PC-3 (cell line): ENCODE data around the gene NEU4. TPM values are rescaled to one million over a fixed set of nuclear protein-coding genes. Genes with fewer than 3 reads are reported as not detected.
A peak's percentile ranks its signal among the peaks of the same experiment; 100 is the strongest.

Source experiments
- ATAC-seq: fragments of 200-7000 bp; cut with Tn5 transposase; 2 replicates; pipeline ENCODE4 v1.9.1; 2020; ENCODE audit warnings: mild to moderate bottlenecking, moderate library complexity
- BruUV-seq: library from RNA; stranded (reverse); fragments of 400-500 nt; replicated peaks from 2 replicates; lab custom pipeline; 2021; lab: Mats Ljungman, UMichigan
- CTCF ChIA-PET: fragments of 300-600 bp; sonication (Branson Sonifier 250); formaldehyde crosslinking; loops from one replicate; lab custom pipeline; 2022; ENCODE audit warnings: antibody characterized with exemption; lab: Charles Lee
- POLR2A ChIA-PET: fragments of 300-600 bp; sonication (Branson Sonifier 250); formaldehyde crosslinking; loops from one replicate; lab custom pipeline; 2022; ENCODE audit warnings: antibody characterized with exemption; ENCODE audit not compliant: unreplicated experiment; lab: Charles Lee
- DNase-seq: peaks from one replicate; pipeline ENCODE4 v3.0.0-alpha.2; 2015
- H2AFZ ChIP-seq: fragments of 300-600 bp; sonication (generic); 2 replicates; pipeline ENCODE4 v1.6.0; 2016; ENCODE audit warnings: antibody characterized with exemption, low read length
- H3F3A ChIP-seq: fragments of 300-600 bp; sonication (generic); one replicate; pipeline ENCODE4 v1.6.0; 2017; ENCODE audit warnings: antibody characterized with exemption, low read length, control low read depth, mild to moderate bottlenecking; ENCODE audit not compliant: unreplicated experiment
- H3K27ac ChIP-seq: fragments of 300-600 bp; sonication (generic); 2 replicates; pipeline ENCODE4 v1.5.1; 2016; ENCODE audit warnings: mild to moderate bottlenecking, low read length
- H3K27me3 ChIP-seq: fragments of 300-600 bp; sonication (generic); 2 replicates; pipeline ENCODE4 v1.6.1; 2016; ENCODE audit warnings: low read length, mixed read lengths
- H3K36me3 ChIP-seq: fragments of 300-600 bp; sonication (generic); 2 replicates; pipeline ENCODE4 v1.6.1; 2016; ENCODE audit warnings: low read depth, mixed run types, low read length, mixed read lengths
- H3K4me1 ChIP-seq: fragments of 300-600 bp; sonication (generic); 2 replicates; pipeline ENCODE4 v1.5.1; 2016; ENCODE audit warnings: low read length; ENCODE audit not compliant: insufficient read depth
- H3K4me2 ChIP-seq: fragments of 300-600 bp; sonication (generic); 2 replicates; pipeline ENCODE4 v1.6.0; 2016; ENCODE audit warnings: low read length
- H3K4me3 ChIP-seq: fragments of 300-600 bp; sonication (generic); 2 replicates; pipeline ENCODE4 v1.5.1; 2016; ENCODE audit warnings: mild to moderate bottlenecking, low read length, mixed read lengths
- H3K79me2 ChIP-seq: fragments of 300-600 bp; sonication (generic); 2 replicates; pipeline ENCODE4 v1.6.1; 2017; ENCODE audit warnings: low read length, mixed read lengths
- H3K9ac ChIP-seq: fragments of 300-600 bp; sonication (generic); 2 replicates; pipeline ENCODE4 v1.6.0; 2016; ENCODE audit warnings: mild to moderate bottlenecking, low read length
- H3K9me2 ChIP-seq: fragments of 300-600 bp; sonication (generic); replicated peaks from 2 replicates; pipeline ENCODE4 v1.6.1; 2016; ENCODE audit warnings: mixed run types, low read length, mixed read lengths
- H3K9me3 ChIP-seq: fragments of 300-600 bp; sonication (generic); 2 replicates; pipeline ENCODE4 v1.6.1; 2016; ENCODE audit warnings: low read length, mixed read lengths
- H4K20me1 ChIP-seq: fragments of 300-600 bp; sonication (generic); 2 replicates; pipeline ENCODE4 v1.6.1; 2016; ENCODE audit warnings: low read length, mixed read lengths
- EZH2 ChIP-seq: fragments of 300-600 bp; sonication (generic); IDR thresholded peaks from one replicate; pipeline ENCODE4 v1.6.1; 2017; ENCODE audit warnings: antibody characterized with exemption, mild to moderate bottlenecking, low read length; ENCODE audit not compliant: unreplicated experiment
- EZH2phosphoT487 ChIP-seq: fragments of 300-600 bp; sonication (generic); IDR thresholded peaks from 2 replicates; pipeline ENCODE4 v1.6.1; 2018; ENCODE audit warnings: mild to moderate bottlenecking, antibody characterized with exemption, low read length, borderline replicate concordance
- intact Hi-C: fragments of 100-400 bp; cut with micrococcal nuclease; formaldehyde crosslinking; loops from 2 replicates; pipeline ENCODE4 v1.9.0; 2023
- total RNA-seq: library from RNA; depleted of rRNA; stranded (reverse); fragments of >200 nt; gene quantifications from 2 replicates; pipeline ENCODE4 v1.2.3, GENCODE V29; 2014
- TF ChIP-seq, protein P1 (sequence below): fragments of 300-600 bp; sonication (generic); conservative IDR thresholded peaks from 2 replicates; pipeline ENCODE4 v1.5.1; 2017; ENCODE audit warnings: antibody characterized with exemption, low read depth, mild to moderate bottlenecking, low read length

Gene NEU4
- total RNA-seq, 1 experiment from 2014 or later: not detected

DNA sequence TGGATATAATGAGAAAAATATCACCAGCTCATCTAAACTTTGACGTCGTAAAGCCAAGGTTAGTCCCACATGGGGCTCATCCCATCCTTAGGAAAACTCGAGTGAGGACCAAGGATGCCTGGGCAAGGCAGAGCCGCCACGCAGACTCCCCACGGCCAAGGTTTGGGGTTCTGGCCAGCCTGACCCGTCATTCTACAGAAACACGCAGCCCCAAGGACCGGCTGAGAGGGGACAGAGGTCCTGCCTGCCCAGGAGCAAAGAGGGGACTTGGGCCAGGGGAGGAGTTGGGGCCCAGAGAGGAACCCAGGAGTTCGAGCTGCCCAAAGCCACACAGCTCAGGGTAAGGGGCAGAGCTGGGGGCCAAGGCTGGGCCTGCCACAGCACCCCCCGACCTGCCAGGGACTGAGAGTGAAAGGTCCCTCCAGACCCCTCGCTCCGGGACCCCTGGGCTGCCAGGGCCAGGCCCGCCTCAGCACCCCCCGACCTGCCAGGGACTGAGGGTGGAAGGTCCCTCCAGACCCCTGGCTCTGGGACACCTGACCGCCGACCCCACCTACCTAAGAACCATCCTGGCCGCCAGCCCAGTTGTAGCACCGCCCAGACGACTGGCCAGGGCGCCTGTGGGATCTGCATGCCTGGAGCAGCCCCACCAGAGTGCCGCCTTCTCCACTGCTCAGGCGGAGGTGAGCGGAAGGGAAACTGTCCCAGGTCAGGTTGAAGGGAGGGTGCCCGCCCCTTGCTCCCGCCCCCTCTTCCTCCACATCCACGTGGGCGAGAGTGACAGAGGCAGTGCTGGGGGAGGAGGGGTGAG, 49.4 kb downstream of the NEU4 start, which contains the start of gene PDCD1:
Gene PDCD1, minus strand, starts transcription at position 689 of the 811 bp plus-strand sequence. Its CDS starts 56 bp downstream, at position 633.
- POLR2A ChIA-PET: no interaction called here
- Histone ChIP-seq H3F3A (no peaks in the 10 kb centered on the region), H3K9ac (no peak within 1 kb of the TSS), H4K20me1 (no peaks in the 10 kb centered on the region), H3K9me2 (no peaks in the 10 kb centered on the region), H2AFZ (peak within 1 kb of the TSS; percentile 51), H3K9me3 (no peaks in the 10 kb centered on the region), H3K4me3 (peak within 1 kb of the TSS; percentile 55), H3K79me2 (no peaks in the 10 kb centered on the region), H3K27me3 (no peaks in the 10 kb centered on the region), H3K4me1 (no peaks in the 10 kb centered on the region; the same call in 1 of the 2 replicates), H3K27ac (no peak within 1 kb of the TSS), H3K36me3 (no peaks in the 10 kb centered on the region), H3K4me2 (peak within 1 kb of the TSS; percentile 77)
- no peak for DNase-seq
- BruUV-seq: no TSS peak
- intact Hi-C loops: no loop called here
- no peak for ATAC-seq
- CTCF ChIA-PET: no interaction called here
- TF ChIP-seq EZH2phosphoT487: no peak
- TF ChIP-seq, protein P1, sequence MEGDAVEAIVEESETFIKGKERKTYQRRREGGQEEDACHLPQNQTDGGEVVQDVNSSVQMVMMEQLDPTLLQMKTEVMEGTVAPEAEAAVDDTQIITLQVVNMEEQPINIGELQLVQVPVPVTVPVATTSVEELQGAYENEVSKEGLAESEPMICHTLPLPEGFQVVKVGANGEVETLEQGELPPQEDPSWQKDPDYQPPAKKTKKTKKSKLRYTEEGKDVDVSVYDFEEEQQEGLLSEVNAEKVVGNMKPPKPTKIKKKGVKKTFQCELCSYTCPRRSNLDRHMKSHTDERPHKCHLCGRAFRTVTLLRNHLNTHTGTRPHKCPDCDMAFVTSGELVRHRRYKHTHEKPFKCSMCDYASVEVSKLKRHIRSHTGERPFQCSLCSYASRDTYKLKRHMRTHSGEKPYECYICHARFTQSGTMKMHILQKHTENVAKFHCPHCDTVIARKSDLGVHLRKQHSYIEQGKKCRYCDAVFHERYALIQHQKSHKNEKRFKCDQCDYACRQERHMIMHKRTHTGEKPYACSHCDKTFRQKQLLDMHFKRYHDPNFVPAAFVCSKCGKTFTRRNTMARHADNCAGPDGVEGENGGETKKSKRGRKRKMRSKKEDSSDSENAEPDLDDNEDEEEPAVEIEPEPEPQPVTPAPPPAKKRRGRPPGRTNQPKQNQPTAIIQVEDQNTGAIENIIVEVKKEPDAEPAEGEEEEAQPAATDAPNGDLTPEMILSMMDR: no peak

DNA sequence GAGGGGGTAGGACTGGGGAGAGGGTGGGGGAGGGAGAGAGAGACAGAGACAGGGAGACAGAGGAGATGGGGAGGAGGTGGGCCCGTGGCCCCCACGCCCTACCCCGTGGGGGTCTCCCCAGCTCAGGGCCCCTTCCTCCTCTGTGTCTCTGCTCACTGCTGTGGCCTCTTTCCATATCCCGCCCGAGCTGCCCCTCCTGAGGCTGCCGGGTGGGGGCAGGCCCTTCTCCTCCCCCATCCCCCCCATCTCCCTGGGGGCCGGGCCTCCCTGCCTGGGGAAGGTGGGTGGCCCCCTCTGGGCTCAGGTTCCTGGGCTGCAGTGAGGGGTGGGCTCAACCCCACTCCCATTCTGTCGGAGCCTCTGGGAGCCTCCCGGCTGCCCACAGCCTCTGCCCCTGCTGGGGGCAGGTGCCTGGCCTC, 50.0 kb downstream of the NEU4 start:
- no peaks in the 10 kb centered on the region for H3K9me3 ChIP-seq
- no peak for ATAC-seq
- H2AFZ ChIP-seq: no peak overlapping the region
- no peak overlapping the region for H3K9ac ChIP-seq
- H3K9me2 ChIP-seq: no peaks in the 10 kb centered on the region
- H3K4me2 ChIP-seq: 0 out of 2 replicates have a peak overlapping the region, but pooled peaks have one; percentile 77
- no peak for TF ChIP-seq EZH2phosphoT487
- TF ChIP-seq, protein P1: no peak
- no peak for TF ChIP-seq EZH2
- CTCF ChIA-PET: interaction anchor here (0.5 kb wide), 1 partner anchor 223 kb away, joined by 3 read pairs; no protein-coding TSS in a partner anchor
- H3K4me1 ChIP-seq: no peaks in the 10 kb centered on the region
- H3K27me3 ChIP-seq: no peaks in the 10 kb centered on the region
- H3K27ac ChIP-seq: no peak overlapping the region
- no TSS peak for BruUV-seq
- no peaks in the 10 kb centered on the region for H4K20me1 ChIP-seq
- H3K4me3 ChIP-seq: no peak overlapping the region
- no peaks in the 10 kb centered on the region for H3K79me2 ChIP-seq
- DNase-seq: no peak
- POLR2A ChIA-PET: no interaction called here
- H3K36me3 ChIP-seq: no peaks in the 10 kb centered on the region
- intact Hi-C loops: no loop called here
- H3F3A ChIP-seq: no peaks in the 10 kb centered on the region
